Mammary microvascular endothelial cell (primary cell): ENCODE results near the gene GUCA2B. TPM values are rescaled to one million over a fixed set of nuclear protein-coding genes. Genes with fewer than 3 reads are reported as not detected.

Experiments
- total RNA-seq: library from RNA; depleted of rRNA; stranded (reverse); fragments of >200 nt; gene quantifications from 2 replicates; pipeline ENCODE4 v1.2.3, GENCODE V29; 2015

Gene GUCA2B
- total RNA-seq = not detected in 2 replicates

GRCh38 chr1:42152907-42153600 lies at the start of gene GUCA2B:
Gene GUCA2B (plus strand): TSS chr1:42153410. CDS start chr1:42153451, 41 bp downstream.

DNA sequence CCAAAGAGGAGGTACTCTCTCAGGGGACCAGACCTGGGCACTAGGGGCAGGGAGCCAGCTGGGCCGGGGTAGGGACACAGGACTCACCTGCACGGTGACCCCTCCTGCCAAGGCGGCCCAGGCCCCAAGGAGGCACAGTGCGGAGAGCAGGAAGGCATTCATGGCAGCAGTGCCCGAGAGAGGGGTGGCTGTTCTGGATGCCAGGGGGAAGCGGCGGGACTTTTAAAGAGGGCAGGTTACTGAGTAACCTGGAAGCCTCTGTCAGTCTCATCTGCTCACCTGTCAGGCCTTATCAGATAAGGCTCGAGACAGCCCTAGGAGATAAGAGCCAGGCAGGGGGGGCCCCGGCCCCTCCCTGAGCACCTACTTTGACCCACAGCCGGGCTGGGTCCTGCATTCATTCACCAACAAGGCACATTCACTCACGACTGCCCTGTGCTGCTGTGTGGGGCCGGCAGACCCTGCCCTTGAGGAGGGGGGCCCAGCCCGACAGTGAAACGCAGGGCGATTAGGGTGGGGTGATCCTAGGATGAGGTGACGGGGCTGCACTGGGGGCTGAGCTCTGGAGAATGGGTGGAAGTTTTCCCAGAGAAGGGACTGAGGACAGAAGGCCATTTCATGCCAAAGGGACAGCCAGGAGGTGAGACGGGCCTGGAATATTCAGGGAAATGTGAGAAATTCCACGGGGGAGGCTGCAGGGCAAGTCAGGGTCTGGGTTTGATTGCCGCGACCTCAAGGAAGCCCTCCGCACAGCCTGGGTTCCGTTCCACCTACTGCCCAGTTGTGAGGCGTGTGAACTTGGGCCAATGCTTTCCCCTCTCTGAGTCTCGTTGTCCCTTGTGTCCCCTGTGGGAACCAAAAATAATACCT lies 11.6 kb downstream of the GUCA2B start, which contains the start of gene GUCA2A:
TSS of gene GUCA2A (minus strand) at position 195 of the 870 bp plus-strand sequence. CDS start at position 162, 33 bp downstream.

Other genes starting within 250 kb of the GUCA2B start
- gene HIVEP3, start 234.5 kb upstream of the GUCA2B start, total RNA-seq = 1.7 and 2.7 TPM in 2 replicates
- not detected in 2 replicates for gene GUCA2A, start 11.3 kb downstream of the GUCA2B start, total RNA-seq
- gene FOXJ3, start 181.8 kb downstream of the GUCA2B start, total RNA-seq = 16.4 and 20.2 TPM in 2 replicates
- under 0.01 TPM in 1 of 2 replicates, not detected in the other for gene RIMKLA, start 227.4 kb downstream of the GUCA2B start, total RNA-seq